ENCODE data around the gene SEPTIN12. TPM values are rescaled to one million over a fixed set of nuclear protein-coding genes. Genes with fewer than 3 reads are reported as not detected.

SEPTIN12 gene, protein sequence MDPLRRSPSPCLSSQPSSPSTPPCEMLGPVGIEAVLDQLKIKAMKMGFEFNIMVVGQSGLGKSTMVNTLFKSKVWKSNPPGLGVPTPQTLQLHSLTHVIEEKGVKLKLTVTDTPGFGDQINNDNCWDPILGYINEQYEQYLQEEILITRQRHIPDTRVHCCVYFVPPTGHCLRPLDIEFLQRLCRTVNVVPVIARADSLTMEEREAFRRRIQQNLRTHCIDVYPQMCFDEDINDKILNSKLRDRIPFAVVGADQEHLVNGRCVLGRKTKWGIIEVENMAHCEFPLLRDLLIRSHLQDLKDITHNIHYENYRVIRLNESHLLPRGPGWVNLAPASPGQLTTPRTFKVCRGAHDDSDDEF
- total RNA-seq (2014; rRNA removed; shearing (Covaris generic); ENCODE audit: low replicate concordance): not detected in 2 replicates

DNA sequence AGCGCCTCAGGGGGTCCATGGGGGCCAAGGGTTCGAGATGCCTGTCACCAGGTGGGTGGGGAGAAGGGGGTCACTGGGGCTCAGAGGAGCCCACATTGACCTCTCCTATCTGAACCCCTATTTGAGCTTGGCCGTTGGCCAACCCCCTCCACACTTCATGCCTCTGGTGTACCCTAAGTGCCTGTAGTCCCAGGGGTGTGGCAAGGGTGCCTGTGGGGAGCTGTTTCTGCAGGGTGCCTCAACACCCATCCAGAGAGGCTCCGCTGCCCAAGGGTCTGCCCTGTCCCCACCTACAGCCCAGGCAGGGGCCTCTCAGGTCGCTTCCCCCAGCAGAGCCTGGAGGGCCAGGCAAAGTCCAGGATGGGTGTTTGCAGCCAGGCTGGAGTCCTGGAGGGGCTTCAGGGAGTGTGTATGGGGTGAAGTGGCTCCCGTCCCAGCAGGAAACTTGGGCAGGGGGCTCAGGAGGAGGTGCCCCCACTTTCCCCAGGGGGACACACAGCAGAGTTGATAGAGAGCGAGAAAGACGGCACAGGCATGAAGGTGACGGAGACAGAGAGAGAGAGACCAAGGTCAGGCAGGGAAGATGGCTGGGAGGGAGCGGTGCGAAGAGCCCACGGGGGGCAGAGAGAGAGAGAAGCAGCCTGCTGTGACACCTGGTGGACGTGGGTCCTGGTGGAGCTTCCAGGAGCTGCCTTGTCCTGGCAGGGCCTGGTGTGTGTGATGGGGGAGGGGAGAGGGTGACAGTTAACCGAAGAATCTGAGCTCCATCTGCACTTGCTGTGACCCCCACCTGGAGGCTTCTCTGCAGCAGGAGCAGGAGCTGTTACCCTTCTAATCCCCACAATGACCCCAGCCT lies at the start of gene SEPTIN12:
SEPTIN12 (minus strand) TSS at position 719 of the 856 bp plus-strand sequence; CDS start at position 19, 700 bp downstream.
- Histone ChIP-seq H3K9me3 (no peaks in the 10 kb centered on the region), H3K36me3 (no peaks in the 10 kb centered on the region), H3K27me3 (no peaks in the 10 kb centered on the region), H3K4me3 (no peak within 1 kb of the TSS)
- no peak for DNase-seq

DNA sequence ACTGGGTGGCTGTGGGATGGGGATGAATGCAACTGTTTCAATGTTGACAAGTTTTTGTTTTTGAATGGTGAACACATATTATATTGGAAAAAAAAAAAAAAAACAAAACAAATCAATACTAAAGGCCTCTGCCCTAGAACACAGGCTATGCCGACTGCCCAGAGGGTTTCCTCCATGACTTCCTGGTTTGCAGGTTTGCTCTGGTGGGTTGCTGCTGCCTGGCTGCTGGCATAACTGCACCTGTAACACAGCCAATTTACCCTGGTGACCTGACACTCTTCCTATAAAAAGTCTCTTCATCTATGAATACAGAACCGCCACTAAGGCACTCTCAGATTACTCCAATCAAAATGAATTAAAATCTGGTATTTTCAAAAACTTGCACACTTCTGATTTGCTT lies 48.6 kb upstream of the SEPTIN12 start:
- H3K27me3 ChIP-seq: no peaks in the 10 kb centered on the region
- peaks cover 84% of the 10 kb centered on the region for H3K36me3 ChIP-seq
- H3K9me3 ChIP-seq: no peaks in the 10 kb centered on the region
- no peak overlapping the region for H3K4me3 ChIP-seq
- no peak for DNase-seq

DNA sequence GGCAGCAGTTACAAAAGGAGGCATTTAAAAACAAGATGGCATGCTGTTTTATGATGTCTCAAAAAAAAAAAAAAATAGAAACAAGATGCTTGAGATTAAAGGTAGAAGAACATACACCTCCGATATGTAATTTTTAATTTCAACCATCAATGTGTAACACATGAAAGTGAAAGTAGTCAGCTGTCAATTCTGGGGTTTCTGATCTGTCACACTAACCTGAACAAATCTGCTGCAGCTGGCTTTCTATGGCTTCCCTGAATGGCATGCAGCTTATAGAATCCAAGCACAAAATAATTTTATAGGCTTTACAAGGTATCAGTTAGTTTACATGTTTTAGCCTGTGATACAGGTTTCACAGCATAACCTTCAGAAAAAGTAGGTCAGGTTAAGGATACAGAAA lies 45.4 kb upstream of the SEPTIN12 start:
- no peaks in the 10 kb centered on the region for H3K9me3 ChIP-seq
- no peaks in the 10 kb centered on the region for H3K27me3 ChIP-seq
- H3K36me3 ChIP-seq: peaks cover 85% of the 10 kb centered on the region
- H3K4me3 ChIP-seq: no peak overlapping the region
- DNase-seq: no peak

DNA sequence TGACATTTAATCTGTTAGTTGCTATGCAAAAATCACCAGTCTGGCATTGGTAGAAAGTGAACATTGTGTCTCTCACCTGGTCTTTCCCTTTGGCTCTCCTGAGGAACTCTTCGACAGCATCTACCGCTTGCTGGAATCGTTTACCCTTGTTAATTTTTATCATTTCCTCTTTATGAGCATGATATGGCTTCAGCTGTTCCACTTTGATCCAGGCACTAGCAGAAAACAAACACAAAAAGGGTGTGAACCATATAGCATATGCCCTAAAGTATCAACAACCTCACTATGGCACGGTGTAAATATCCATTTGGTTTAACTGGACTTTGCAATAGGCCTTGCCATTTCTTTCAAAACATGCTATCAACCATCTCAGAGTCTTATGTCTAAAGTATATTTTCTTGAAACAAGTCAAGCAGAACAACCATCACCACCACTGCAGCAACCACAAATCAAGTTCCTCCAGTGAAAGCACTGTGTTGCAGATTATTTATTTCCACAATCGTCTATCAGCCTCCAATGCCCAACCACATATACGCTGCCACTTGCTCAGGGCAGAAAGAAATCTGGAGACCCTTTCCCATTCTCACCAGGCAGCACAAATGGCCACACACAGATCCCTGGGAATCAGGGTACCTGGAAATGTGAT lies 44.7 kb upstream of the SEPTIN12 start:
- peaks cover 88% of the 10 kb centered on the region for H3K36me3 ChIP-seq

DNA sequence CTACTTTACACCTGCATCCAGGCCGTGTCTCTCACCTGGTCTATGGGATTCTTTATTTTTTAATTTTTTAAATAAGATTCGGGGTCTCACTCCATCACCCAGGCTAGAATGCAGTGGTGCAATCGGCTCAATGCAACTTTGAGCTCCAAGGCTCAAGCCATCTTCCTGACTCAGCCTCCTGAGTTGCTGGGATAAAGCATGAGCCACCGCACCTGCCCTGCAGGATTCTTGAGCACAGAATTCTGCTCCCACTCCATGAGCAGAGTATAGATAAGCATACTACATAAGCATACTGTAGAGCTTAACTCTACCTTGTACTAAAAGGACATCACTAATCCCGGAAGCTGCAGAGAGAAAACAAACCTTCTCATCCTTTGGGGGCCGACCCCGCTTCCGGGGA lies 43.5 kb upstream of the SEPTIN12 start:
- no peak overlapping the region for H3K4me3 ChIP-seq
- H3K36me3 ChIP-seq: peaks cover 88% of the 10 kb centered on the region

More for the DNA sequence above, 44.7 kb upstream of the SEPTIN12 start:
- no peaks in the 10 kb centered on the region for H3K27me3 ChIP-seq
- no peak overlapping the region for H3K4me3 ChIP-seq
- H3K9me3 ChIP-seq: no peaks in the 10 kb centered on the region
- DNase-seq: no peak

DNA sequence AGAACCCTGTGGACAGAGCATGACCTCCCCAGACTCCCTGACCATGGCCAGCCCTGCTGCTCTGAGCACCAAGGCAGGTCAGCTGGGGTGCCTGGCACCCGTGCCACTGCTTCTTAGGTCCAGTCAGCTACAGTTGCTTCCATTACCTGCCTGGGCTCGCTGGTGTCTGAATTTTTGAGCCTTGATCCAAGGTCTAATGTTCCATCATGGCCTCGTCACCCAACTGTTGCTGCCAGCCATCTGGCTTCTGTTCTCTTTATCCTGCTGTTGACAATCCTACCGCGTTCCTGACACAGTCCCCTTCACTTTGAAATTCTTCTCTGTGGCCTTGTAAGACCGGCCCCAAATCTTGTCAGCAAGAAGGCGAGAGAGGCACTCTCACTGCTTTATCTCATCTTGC lies 42.3 kb upstream of the SEPTIN12 start:
- no peak for DNase-seq
- Histone ChIP-seq H3K4me3 (no peak overlapping the region), H3K27me3 (no peaks in the 10 kb centered on the region), H3K9me3 (no peaks in the 10 kb centered on the region), H3K36me3 (peaks cover 87% of the 10 kb centered on the region)

More for the DNA sequence above, 43.5 kb upstream of the SEPTIN12 start:
- no peak for DNase-seq
- Histone ChIP-seq H3K27me3 (no peaks in the 10 kb centered on the region), H3K9me3 (no peaks in the 10 kb centered on the region)

DNA sequence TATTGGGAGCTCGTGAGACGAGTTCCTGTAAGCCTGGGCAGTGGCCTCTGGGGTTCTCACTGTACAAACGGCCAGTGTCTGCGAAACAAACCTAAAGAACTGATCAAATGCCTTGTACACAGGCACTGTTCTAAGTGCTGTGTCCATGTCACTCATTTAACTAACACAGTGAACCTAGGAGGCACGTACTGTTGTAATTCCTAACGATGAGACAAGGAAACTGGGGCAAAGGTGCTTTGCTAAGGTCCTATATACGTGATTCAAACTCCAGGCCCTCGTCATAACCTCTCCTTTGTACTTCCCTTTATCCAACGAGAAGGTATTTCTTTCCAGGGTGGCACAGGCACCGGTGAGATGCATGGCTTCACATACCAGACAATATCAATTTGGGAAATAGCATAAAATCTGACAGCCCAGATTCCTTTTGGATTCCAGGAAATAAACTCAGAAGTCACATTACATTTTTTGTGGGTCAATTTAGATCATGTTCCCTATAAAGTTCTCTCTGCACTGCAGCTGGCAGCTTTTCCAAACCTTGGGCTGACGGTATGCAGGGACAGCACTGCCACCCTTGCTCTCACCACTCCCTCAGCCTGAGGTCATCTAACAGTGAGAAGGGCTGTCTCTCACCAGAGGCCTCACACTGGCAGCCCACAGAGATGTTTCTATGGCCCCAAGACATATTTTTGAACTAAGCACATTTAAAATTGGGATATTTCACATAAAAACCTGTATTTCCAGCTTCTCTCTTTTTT lies 40.6 kb upstream of the SEPTIN12 start:
- Histone ChIP-seq H3K36me3 (peaks cover 91% of the 10 kb centered on the region), H3K9me3 (no peaks in the 10 kb centered on the region), H3K27me3 (no peaks in the 10 kb centered on the region), H3K4me3 (no peak overlapping the region)
- DNase-seq: no peak

DNA sequence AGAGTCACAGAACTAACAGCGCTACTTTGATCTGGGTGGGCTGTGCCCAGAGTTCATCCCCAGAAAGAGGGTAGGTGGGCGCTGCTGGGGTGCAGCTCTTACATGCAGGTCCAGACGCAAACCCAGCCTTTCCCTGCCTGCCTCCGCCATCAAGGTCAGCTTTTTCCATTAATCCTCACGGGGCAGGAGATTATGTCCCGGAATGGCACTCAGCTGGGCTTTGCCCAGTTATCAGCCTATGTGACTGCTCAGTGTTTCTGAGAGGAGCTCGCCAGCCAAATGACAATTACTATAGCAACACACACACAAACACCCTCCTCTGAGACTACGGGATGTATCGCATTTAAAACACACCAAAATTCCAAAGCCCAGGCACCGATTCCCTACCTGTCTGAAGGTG lies 38.8 kb upstream of the SEPTIN12 start:
- peaks cover 90% of the 10 kb centered on the region for H3K36me3 ChIP-seq
- no peaks in the 10 kb centered on the region for H3K9me3 ChIP-seq
- no peak overlapping the region for H3K4me3 ChIP-seq
- H3K27me3 ChIP-seq: no peaks in the 10 kb centered on the region
- DNase-seq: no peak

DNA sequence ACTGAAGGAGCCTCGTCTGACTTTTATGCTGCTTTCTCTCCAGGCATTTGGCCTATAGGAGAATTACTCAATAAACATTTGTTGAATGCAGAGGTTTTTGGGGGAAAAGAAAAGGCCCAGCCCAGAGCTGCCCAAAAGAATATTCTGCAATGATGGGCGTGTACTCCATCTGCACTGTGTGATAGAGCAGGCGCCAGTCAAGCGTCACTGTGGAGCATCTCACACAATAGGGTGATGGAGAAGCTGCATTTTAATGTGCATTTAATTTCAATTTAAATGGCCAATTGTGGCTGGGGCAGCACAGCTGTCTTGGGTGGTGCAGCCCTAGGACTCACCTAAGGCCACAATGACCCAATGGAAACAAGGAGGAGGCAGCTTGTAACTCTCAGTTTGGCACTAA lies 38.4 kb upstream of the SEPTIN12 start:
- no peak for DNase-seq
- Histone ChIP-seq H3K4me3 (no peak overlapping the region), H3K27me3 (no peaks in the 10 kb centered on the region), H3K36me3 (peaks cover 89% of the 10 kb centered on the region), H3K9me3 (no peaks in the 10 kb centered on the region)

DNA sequence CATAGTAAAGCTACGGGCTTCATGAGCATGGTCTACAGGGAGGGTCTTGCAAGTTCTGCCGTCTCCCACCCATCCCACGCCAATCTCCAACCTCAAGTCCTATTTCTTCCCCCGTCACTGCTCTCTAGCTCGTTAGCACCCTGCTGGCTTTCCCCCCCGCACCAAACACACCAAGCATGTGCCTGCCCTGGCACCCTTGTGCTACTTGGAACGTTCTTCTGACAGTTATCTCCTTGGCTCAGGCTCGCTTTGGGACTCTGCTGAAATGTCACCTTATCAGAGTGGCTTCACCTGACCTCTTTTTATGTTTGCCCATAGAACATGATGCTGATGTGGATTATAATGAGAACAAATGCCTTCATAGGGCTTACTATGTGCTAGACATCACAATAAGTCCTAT lies 37.1 kb upstream of the SEPTIN12 start:
- H3K36me3 ChIP-seq: peaks cover 89% of the 10 kb centered on the region
- H3K4me3 ChIP-seq: no peak overlapping the region
- H3K9me3 ChIP-seq: no peaks in the 10 kb centered on the region
- no peak for DNase-seq
- no peaks in the 10 kb centered on the region for H3K27me3 ChIP-seq

DNA sequence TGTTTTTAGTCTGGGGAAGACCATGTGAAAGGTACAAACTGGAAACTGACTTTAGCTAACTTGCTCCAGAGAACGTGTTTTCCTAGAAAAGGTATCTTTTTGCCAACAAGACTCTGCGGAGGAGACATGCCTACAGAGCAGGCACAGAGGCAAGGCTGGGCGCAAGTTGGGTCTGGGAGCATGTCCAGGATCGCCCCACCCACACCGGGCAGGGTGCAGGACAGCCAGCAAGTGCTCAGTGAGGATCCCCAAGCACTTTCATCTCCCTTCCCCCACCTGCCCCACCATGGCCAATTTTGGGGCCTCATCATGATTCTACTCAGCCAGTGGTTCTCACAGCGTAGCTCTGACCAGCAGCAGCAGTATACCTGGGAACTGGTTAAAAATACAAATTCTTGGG lies 32.5 kb upstream of the SEPTIN12 start:
- Histone ChIP-seq H3K9me3 (no peaks in the 10 kb centered on the region), H3K4me3 (no peak overlapping the region), H3K27me3 (no peaks in the 10 kb centered on the region), H3K36me3 (peaks cover 89% of the 10 kb centered on the region)
- DNase-seq: no peak

DNA sequence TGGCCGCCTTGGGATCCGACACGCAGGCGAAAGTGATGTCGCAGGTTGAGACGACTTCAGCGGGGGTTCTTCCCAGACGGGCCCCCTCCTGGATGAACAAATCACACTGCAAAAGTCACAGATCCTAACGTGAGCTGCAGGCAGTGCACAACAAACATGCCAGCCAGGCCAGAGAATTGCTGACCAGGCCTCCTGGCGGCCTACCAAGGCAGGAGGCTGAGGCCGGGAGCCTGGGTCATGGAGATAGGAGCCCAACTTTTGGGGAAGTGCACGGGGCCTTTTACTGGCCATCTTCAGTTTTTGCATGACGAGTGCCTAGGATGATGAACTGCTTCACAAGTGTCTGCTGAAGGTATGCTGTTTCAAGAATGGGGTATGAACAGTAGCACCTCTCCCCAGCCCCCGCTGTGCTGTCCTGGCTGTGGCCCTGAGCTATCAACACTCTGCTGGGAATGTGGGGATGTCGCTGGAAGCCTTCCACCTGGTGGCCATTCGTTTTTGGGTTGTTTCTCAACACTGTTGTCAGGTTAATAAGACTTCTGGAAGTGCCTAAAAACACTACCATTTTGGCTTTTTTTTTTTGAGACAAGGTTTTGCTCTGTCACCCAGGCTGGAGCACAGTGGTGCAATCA lies 26.5 kb upstream of the SEPTIN12 start:
- DNase-seq: no peak
- H3K4me3 ChIP-seq: no peak overlapping the region
- H3K27me3 ChIP-seq: no peaks in the 10 kb centered on the region
- H3K36me3 ChIP-seq: peaks cover 80% of the 10 kb centered on the region
- no peaks in the 10 kb centered on the region for H3K9me3 ChIP-seq

DNA sequence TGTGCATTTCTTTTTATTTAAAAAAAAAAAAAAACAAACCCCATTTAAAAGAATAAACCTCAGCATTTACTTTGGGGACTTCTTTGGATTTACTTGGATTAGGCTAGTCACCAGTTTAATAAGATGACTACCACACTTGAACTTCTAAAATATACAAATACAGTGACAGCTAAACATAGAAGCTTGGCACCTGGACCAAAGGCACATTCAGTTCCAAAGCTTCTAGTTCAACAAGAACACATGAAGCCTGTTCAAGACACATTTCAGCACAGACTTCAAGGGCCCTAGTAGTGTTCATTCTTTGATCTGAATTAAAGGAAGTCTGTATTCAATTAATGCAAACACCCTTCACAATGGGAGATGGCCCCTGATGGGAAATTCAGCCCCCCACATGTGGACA lies 25.9 kb upstream of the SEPTIN12 start:
- Histone ChIP-seq H3K4me3 (no peak overlapping the region), H3K9me3 (no peaks in the 10 kb centered on the region), H3K27me3 (no peaks in the 10 kb centered on the region), H3K36me3 (peaks cover 76% of the 10 kb centered on the region)
- DNase-seq: no peak

DNA sequence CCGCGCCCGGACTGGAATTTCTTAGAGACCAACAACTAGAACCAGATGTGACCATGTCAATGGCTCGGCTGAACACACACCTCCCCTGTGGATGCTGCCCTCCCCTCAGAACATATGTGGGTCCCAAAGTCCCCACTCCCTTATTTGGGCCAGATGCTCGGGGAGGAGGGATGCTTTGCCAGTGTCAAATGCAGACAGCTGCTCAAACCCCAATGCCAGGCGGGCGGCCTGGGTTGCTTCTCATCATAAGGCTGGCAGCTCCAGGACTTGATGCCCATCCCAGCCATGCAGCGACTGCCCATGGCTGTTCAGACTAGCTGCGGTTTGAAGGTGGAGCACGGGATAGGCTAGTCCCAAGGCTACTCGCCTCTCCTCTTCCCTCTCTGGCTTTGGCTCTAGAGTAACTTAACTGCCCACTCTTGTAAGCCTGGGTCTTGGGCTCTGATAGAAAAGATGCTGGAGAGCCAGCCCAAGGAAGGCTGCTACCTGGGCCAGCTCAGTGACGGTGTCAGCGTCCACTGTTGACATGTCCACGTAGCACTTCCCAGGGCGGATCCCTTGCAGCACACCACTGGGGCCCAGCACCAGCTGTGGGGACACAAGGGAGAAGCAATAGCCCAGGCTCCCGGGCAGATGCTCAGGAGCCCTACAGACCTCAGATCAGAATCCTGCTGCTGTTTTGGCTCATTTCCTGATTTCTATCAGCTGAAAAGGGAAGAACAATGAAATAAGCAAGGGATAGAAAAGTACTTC lies 25.3 kb upstream of the SEPTIN12 start:
- Histone ChIP-seq H3K9me3 (no peaks in the 10 kb centered on the region), H3K27me3 (no peaks in the 10 kb centered on the region), H3K36me3 (peaks cover 75% of the 10 kb centered on the region), H3K4me3 (no peak overlapping the region)
- DNase-seq: no peak

DNA sequence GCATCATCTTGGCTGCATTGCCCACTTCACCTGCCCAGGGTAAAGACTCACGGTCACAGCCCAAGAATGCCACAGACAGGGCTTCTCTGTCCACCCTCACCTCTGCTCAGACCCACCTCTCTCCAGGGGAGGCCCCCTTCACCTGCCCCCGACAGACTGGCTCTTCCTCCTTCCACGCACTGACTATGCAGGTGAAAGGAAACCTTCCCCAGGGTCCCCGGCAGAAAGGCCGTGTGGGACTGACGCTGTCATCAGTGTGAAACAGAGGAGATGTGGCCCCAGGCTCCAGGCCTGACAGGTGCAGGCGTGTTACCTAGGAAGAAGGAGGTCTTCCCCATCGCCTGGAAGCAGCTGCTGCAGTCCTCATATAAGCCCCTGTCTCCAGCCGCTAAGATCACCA lies 23.6 kb upstream of the SEPTIN12 start:
- Histone ChIP-seq H3K36me3 (peaks cover 79% of the 10 kb centered on the region), H3K9me3 (no peaks in the 10 kb centered on the region), H3K27me3 (no peaks in the 10 kb centered on the region), H3K4me3 (no peak overlapping the region)
- no peak for DNase-seq
